Fibroblast of lung (primary cell): Measurements from ENCODE around the gene SEMA6A.

ENCODE experiments used
- EZH2 ChIP-seq: IDR thresholded peaks from 2 replicates; pipeline ENCODE4 v1.5.1; 2012; ENCODE audit warnings: low read length, control low read depth, mild to moderate bottlenecking; ENCODE audit errors: missing control alignments
- TF ChIP-seq, protein P1 (sequence below), 2 donors: IDR thresholded peaks in 1 of 2; conservative IDR thresholded peaks in 1 of 2; 1 replicate in 1 of 2; 2 replicates in 1 of 2; pipeline ENCODE4 v1.5.1; 2011 to 2012; ENCODE audit warnings: low read length in 2 of 2, control low read depth in 1 of 2, inconsistent platforms in 1 of 2, low read depth in 1 of 2, mild to moderate bottlenecking in 1 of 2

DNA sequence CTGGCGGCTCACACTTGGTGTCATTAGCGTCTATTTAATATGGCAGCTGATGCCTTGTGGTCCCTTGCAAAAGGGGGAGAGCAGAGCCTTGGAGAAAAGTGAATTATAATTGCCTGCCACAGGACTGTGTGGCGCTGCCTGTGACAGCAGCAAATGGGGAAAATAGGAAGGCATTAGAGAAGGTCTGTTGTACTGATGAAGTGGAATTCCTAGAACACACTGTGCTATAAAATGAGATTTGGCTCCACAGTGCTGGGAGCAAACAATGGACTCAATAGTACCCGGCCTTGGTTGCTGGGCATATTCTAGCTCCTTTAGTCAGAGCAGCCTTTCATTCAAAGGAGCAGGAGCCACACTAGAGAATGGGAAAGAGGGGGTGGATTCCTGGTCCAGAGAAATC is 21.3 kb downstream of the SEMA6A start:
- no peak for TF ChIP-seq EZH2
- TF ChIP-seq, protein P1, sequence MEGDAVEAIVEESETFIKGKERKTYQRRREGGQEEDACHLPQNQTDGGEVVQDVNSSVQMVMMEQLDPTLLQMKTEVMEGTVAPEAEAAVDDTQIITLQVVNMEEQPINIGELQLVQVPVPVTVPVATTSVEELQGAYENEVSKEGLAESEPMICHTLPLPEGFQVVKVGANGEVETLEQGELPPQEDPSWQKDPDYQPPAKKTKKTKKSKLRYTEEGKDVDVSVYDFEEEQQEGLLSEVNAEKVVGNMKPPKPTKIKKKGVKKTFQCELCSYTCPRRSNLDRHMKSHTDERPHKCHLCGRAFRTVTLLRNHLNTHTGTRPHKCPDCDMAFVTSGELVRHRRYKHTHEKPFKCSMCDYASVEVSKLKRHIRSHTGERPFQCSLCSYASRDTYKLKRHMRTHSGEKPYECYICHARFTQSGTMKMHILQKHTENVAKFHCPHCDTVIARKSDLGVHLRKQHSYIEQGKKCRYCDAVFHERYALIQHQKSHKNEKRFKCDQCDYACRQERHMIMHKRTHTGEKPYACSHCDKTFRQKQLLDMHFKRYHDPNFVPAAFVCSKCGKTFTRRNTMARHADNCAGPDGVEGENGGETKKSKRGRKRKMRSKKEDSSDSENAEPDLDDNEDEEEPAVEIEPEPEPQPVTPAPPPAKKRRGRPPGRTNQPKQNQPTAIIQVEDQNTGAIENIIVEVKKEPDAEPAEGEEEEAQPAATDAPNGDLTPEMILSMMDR (conservative IDR thresholded peaks at IDR 0.05 in 1 of 2, IDR thresholded peaks at IDR 0.05 in 1 of 2; ENCODE audit: low read depth in 1 of 2, low read length in 2 of 2) = no peak
